Thymus (tissue), 11 donors: Measurements from ENCODE around the gene LIAS. TPM values are rescaled to one million over a fixed set of nuclear protein-coding genes. Genes with fewer than 3 reads are reported as not detected.
A peak's percentile ranks its signal among the peaks of the same experiment; 100 is the strongest.

Experiments
- DNase-seq, 9 donors: peaks; one replicate each; pipeline ENCODE4 v3.0.0-alpha.2; 2013; ENCODE audit warnings: low spot score in 9 of 9, low read depth in 6 of 9, missing footprints in 1 of 9
- H3K27ac ChIP-seq, 2 donors: one replicate each; pipeline ENCODE4 v1.5.1; 2013; ENCODE audit warnings: control low read depth in 1 of 2, low read depth in 1 of 2, low read length in 1 of 2, mild to moderate bottlenecking in 1 of 2, moderate library complexity in 1 of 2
- H3K27me3 ChIP-seq, 2 donors: one replicate each; pipeline ENCODE4 v1.5.1; 2013; ENCODE audit warnings: low read length in 1 of 2; ENCODE audit not compliant: control insufficient read depth in 2 of 2, insufficient read depth in 1 of 2
- H3K36me3 ChIP-seq, 2 donors: one replicate each; pipeline ENCODE4 v1.5.1; 2013; ENCODE audit warnings: low read length in 1 of 2, mild to moderate bottlenecking in 1 of 2, moderate library complexity in 1 of 2; ENCODE audit not compliant: control insufficient read depth in 2 of 2, insufficient read depth in 2 of 2
- H3K4me1 ChIP-seq, 2 donors: one replicate each; pipeline ENCODE4 v1.5.1; 2013; ENCODE audit warnings: low read length in 2 of 2; ENCODE audit not compliant: control insufficient read depth in 2 of 2, insufficient read depth in 2 of 2
- H3K4me3 ChIP-seq, 2 donors: one replicate each; pipeline ENCODE4 v1.5.1; 2013; ENCODE audit warnings: low read length in 2 of 2, control low read depth in 1 of 2, mild to moderate bottlenecking in 1 of 2
- H3K9me3 ChIP-seq, 2 donors: one replicate each; pipeline ENCODE4 v1.5.1; 2013; ENCODE audit warnings: low read length in 1 of 2, mild to moderate bottlenecking in 1 of 2; ENCODE audit not compliant: control insufficient read depth in 2 of 2, insufficient read depth in 1 of 2
- WGBS: extraction: QIAGEN DNeasy Blood & Tissue Kit; methylation state at CpG from one replicate; pipeline ENCODE4 v1.1.7; 2013; 5-methylcytosine and 5-hydroxymethylcytosine counted together
- polyA plus RNA-seq: library from polyadenylated mRNA; stranded (reverse); fragments of 200-250 nt; gene quantifications from one replicate; pipeline ENCODE4 v1.2.3, GENCODE V29; 2013
- total RNA-seq: library from RNA; stranded (reverse); fragments of 120-200 nt; gene quantifications from one replicate; pipeline ENCODE4 v1.2.4, GENCODE V29; 2013
- donor health status: healthy.

Gene LIAS
- total and polyA plus RNA-seq, 2 donors = 12.5 to 29.1 TPM

DNA sequence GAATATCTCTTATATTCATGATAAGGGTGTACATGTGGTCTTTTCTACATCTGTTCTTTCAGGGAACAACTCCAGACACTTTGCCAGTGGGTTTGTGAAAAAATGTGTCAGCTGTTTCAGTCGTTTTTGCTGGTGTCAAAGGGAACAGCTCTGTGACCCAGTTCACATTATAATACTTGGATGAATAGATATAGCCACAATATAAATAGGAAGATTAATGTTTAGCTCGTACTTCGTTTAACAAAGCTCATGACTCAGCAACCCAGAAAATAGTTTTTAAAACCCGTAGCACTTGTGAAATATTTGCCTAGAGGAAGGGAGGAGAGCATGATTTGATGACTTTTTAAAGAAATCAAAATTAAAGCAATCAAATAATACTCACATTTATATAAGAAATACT, 7.9 kb downstream of the LIAS start:
- no peak for DNase-seq
- H3K36me3 ChIP-seq = peaks cover 19 to 28% of the 10 kb centered on the region in 2 donors
- no peak overlapping the region for H3K4me3 ChIP-seq
- no peaks in the 10 kb centered on the region for H3K27me3 ChIP-seq
- no peaks in the 10 kb centered on the region for H3K9me3 ChIP-seq
- H3K27ac ChIP-seq = no peak overlapping the region
- 95% methylated on average over 4 of the region's 4 CpGs for WGBS
- peaks cover 0 to 2% of the 10 kb centered on the region in 2 donors for H3K4me1 ChIP-seq

DNA sequence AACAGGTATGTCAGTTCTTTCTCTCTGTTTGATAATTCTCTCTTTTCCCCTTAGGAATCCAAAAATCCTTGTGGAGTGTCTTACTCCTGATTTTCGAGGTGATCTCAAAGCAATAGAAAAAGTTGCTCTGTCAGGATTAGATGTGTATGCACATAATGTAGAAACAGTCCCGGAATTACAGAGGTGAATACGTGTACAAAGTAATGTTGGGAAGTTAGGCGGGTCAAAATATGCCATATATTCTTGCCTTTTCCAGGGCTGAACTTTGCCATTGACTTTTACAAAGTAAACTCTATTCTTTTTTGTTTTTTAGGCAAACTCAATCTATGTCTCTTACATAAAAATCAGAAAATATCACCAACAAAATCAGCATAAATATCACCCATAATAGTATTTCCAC, 8.6 kb downstream of the LIAS start:
- peaks cover 0 to 2% of the 10 kb centered on the region in 2 donors for H3K4me1 ChIP-seq
- no peak overlapping the region for H3K27ac ChIP-seq
- peaks cover 19 to 32% of the 10 kb centered on the region in 2 donors for H3K36me3 ChIP-seq
- no peak overlapping the region for H3K4me3 ChIP-seq
- no peaks in the 10 kb centered on the region for H3K9me3 ChIP-seq
- no peak for DNase-seq
- 95% methylated on average over 4 of the region's 4 CpGs for WGBS
- no peaks in the 10 kb centered on the region for H3K27me3 ChIP-seq

DNA sequence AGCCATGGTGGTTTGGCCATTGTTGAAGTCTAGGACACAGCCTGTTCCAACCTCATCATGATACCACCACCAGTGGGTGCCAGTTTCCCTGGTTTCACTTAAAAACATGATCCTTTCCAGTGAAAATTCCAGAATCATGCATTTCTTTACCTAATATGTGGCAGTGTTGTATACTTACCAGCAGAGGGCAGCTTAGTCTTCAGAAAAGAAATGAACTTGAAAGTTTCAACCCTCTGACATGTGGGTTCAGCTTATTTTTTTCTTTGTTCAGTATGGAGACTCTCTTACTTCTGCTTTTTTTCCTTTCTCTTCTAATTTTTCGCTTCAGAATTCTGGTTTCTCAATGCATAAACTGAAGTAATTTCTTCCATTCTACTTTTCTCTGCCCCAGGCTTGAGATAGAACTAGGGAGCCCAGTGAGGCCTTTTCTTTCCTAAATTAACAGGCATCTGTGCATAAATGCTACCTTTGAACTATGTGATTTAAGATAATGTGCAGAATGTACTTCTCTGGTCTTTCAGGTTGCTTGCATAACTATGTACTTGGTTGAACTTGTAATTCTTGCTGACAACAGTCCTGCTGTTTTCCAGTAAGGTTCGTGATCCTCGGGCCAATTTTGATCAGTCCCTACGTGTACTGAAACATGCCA, 10.7 kb downstream of the LIAS start:
- H3K27ac ChIP-seq = no peak overlapping the region

DNA sequence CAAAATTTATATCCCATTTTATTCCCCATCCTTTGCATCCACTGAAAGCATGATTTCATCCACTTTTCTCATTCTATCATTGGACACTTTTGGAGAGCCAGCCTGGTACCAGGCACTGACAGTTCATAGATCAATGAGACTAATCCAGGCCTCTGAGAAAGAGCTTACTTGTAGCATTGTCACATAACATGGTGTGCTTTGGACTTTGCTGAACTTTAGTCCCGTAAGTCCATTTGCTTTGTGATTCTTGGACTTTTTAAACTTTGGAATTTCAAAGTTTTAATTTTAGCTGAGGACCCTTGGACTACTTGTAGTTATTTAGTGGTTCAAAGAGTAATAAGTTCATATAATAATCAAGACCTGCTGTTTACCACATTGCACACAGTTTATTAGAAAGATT, 11.5 kb downstream of the LIAS start:
- Histone ChIP-seq H3K4me1 (peaks cover 0 to 2% of the 10 kb centered on the region in 2 donors), H3K27me3 (no peaks in the 10 kb centered on the region), H3K27ac (no peak overlapping the region), H3K36me3 (peaks cover 9 to 16% of the 10 kb centered on the region in 2 donors), H3K9me3 (no peaks in the 10 kb centered on the region), H3K4me3 (no peak overlapping the region)
- 99% methylated on average over 1 of the region's 1 CpG for WGBS
- no peak for DNase-seq

More for the DNA sequence above, 10.7 kb downstream of the LIAS start:
- 75% methylated on average over 4 of the region's 4 CpGs for WGBS
- peak in 8 of 9 donors; percentile 8 to 73 (median 36) for DNase-seq
- peaks cover 0 to 2% of the 10 kb centered on the region in 2 donors for H3K4me1 ChIP-seq
- peaks cover 12 to 20% of the 10 kb centered on the region in 2 donors for H3K36me3 ChIP-seq
- no peak overlapping the region for H3K4me3 ChIP-seq
- H3K9me3 ChIP-seq = no peaks in the 10 kb centered on the region
- H3K27me3 ChIP-seq = no peaks in the 10 kb centered on the region

DNA sequence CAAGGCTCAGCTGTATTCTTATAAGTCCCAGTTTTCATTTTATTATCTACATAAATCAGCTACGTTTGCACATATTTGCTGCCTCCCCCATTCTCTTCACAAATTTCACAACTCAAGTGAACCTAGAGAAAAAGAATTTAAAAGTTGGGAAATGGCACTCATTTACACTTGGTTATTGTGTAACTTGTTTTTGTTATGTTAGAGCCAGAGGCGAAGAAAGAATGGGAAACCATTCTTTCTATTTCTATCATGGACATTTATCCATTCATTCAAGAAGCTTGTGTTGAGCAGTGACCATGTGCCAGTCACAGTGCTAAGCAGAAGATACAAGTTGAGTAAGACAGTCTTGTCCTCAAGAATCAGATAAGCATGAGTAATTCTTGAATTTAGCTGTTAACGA, 13.5 kb downstream of the LIAS start:
- no peak for DNase-seq
- H3K4me3 ChIP-seq = no peak overlapping the region
- peaks cover 0 to 2% of the 10 kb centered on the region in 2 donors for H3K4me1 ChIP-seq
- no peaks in the 10 kb centered on the region for H3K27me3 ChIP-seq
- H3K27ac ChIP-seq = no peak overlapping the region
- 97% methylated on average over 3 of the region's 3 CpGs for WGBS
- peaks cover 2 to 13% of the 10 kb centered on the region in 2 donors for H3K36me3 ChIP-seq
- H3K9me3 ChIP-seq = no peaks in the 10 kb centered on the region

DNA sequence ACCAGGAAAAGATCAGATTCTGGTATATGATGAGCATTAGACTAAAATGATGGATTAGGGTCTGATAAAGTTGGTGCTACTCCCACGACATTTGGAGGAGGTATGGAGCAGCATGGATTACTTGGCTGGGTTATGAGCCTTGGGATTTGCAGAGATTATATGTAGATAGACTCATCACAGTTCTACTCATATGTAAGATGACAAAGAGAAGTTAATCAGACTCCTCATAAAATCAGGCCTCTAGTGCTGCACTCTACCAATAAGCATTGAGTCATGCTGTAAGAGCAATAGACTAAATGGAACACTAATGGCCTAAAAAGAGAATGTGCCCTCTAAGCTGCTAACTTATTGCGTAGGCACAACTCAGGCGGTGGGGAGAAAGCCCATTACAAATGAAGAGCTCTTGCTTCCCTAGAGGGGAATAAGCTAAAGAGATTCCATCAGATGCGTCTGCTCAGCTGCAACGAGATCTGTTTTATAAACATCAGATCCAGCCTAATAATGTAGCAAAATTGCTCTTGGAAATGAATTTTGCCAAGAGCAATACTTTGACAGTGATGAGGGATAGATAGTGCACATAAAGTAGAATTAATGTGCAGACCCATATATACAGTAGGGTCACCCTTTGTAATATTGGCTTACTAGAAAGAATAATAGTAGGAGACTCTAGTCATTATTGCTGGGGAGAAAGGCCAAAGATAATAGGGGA, 17.5 kb downstream of the LIAS start:
- WGBS = 79% methylated on average over 5 of the region's 5 CpGs
- Histone ChIP-seq H3K4me1 (no peaks in the 10 kb centered on the region), H3K36me3 (peaks cover 2 to 8% of the 10 kb centered on the region in 2 donors), H3K4me3 (no peak overlapping the region), H3K9me3 (no peaks in the 10 kb centered on the region), H3K27me3 (no peaks in the 10 kb centered on the region), H3K27ac (no peak overlapping the region)
- no peak for DNase-seq

DNA sequence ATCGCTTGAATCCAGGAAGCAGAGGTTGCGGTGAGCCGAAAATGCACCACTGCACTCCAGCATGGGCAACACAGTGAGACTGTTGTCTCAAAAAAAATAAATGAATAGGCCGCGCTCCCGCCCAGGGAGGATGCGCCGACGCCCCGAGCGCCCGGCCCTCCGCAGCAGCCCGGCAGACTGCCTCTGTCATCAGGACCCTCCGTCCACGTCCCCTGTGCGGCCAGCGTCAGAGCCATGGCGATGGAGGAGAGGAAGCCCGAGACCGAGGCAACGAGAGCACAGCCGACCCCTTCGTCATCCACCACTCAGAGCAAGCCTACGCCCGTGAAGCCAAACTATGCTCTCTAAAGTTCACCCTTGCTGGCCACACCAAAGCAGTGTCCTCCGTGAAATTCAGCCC, 21.4 kb downstream of the LIAS start:
- Histone ChIP-seq H3K9me3 (no peaks in the 10 kb centered on the region), H3K4me3 (no peak overlapping the region), H3K36me3 (peaks cover 0 to 4% of the 10 kb centered on the region in 2 donors), H3K27me3 (no peaks in the 10 kb centered on the region), H3K4me1 (no peaks in the 10 kb centered on the region), H3K27ac (no peak overlapping the region)
- 98% methylated on average over 27 of the region's 27 CpGs for WGBS
- DNase-seq = no peak

DNA sequence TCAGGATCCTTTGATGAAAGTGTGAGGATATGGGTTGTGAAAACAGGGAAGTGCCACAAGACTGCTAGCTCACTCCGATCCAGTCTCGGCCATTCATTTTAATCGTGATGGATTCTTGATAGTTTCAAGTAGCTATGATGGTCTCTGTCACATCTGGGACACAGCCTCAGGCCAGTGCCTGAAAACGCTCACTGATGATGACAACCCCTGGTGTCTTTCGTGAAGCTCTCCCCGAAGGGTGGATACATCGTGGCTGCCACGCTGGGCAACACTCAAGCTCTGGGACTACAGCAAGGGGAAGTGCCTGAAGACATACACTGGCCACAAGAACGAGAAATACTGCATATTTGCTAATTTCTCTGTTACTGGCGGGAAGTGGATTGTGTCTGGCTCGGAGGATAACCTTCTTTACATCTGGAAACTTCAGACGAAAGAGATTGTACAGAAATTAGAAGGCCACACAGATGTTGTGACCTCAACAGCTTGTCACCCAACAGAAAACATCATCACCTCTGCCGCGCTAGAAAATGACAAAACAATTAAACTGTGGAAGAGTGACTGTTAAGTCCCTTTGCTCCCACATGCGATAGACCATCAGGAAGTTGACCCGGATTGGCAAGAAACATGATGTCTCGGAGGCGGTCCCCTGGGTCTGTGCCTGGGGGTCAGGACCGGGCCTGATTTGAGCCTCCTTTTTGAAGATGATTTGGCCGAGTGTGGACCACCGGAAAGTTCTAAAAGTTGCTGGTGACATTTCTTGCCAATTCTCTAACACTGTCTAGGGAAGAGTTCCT, 22.2 kb downstream of the LIAS start:
- Histone ChIP-seq H3K27ac (no peak overlapping the region), H3K27me3 (no peaks in the 10 kb centered on the region), H3K9me3 (no peaks in the 10 kb centered on the region), H3K36me3 (peaks cover 0 to 4% of the 10 kb centered on the region in 2 donors), H3K4me1 (no peaks in the 10 kb centered on the region), H3K4me3 (no peak overlapping the region)
- WGBS = 91% methylated on average over 21 of the region's 21 CpGs
- DNase-seq = no peak
